Measurements from ENCODE around the gene RPL27. TPM values are rescaled to one million over a fixed set of nuclear protein-coding genes. Genes with fewer than 3 reads are reported as not detected.

Gene RPL27
- total RNA-seq, 2 donors from 2014 or later = 571 to 1,082 TPM

DNA sequence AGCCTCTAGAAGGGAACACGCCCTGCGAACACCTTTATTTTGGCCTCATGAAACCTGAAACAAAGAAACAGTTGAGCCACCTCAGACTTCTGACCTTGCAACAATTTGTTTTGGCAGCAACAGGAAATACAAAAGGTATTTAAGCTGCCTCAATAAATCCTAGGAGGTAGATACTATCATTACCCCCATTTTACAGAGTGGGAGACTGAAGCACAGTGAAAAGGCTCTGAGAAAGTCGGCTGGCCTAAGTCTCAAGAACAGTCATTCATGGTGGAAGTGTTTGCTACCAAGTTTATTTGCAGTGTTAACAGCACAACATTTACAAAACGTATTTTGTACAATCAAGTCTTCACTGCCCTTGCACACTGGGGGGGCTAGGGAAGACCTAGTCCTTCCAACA lies 45.8 kb downstream of the RPL27 start:
- Histone ChIP-seq H3K9me3 (no peaks in the 10 kb centered on the region), H3K4me1 (replicated peaks) (no peaks in the 10 kb centered on the region), H3K27me3 (replicated peaks; ENCODE audit: insufficient read depth) (no peaks in the 10 kb centered on the region), H3K4me3 (no peak overlapping the region), H3K27ac (no peak overlapping the region), H3K36me3 (no peaks in the 10 kb centered on the region)
- intact Hi-C loops (cut with DNase I) = no loop called here
- TF ChIP-seq POLR2A (IDR thresholded peaks at IDR 0.05) (no peak), POLR2AphosphoS5 (IDR thresholded peaks at IDR 0.05) (no peak)
- TF ChIP-seq, protein P1, sequence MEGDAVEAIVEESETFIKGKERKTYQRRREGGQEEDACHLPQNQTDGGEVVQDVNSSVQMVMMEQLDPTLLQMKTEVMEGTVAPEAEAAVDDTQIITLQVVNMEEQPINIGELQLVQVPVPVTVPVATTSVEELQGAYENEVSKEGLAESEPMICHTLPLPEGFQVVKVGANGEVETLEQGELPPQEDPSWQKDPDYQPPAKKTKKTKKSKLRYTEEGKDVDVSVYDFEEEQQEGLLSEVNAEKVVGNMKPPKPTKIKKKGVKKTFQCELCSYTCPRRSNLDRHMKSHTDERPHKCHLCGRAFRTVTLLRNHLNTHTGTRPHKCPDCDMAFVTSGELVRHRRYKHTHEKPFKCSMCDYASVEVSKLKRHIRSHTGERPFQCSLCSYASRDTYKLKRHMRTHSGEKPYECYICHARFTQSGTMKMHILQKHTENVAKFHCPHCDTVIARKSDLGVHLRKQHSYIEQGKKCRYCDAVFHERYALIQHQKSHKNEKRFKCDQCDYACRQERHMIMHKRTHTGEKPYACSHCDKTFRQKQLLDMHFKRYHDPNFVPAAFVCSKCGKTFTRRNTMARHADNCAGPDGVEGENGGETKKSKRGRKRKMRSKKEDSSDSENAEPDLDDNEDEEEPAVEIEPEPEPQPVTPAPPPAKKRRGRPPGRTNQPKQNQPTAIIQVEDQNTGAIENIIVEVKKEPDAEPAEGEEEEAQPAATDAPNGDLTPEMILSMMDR (IDR thresholded peaks at IDR 0.05) = no peak
- no peak for DNase-seq (ENCODE audit: low spot score)
- WGBS = 68% methylated on average over 4 of the region's 4 CpGs

DNA sequence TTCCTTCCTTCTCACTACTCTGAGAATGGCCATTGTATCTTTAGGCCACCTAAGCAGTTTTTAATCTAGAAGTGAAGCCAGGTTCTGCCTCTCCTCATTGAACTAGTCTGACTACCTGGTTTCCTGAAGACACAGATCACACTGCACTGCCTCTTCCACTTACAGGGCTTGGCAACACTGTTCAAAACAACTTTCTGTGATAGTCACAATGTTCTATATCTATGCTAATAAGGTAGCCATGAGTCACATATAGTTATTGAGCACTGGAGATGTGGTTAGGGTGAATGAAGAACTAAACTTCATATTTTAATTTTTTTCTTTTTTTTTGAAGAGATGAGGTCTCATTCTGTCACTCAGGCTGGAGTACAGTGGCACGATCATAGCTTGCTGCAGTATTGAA lies 53.8 kb downstream of the RPL27 start:
- Histone ChIP-seq H3K27ac (no peak overlapping the region), H3K27me3 (replicated peaks; ENCODE audit: insufficient read depth) (no peaks in the 10 kb centered on the region), H3K9me3 (no peaks in the 10 kb centered on the region), H3K4me1 (replicated peaks) (no peaks in the 10 kb centered on the region), H3K4me3 (no peak overlapping the region), H3K36me3 (no peaks in the 10 kb centered on the region)
- intact Hi-C loops (cut with DNase I) = no loop called here
- no peak for DNase-seq (ENCODE audit: low spot score)
- 100% methylated on average over 1 of the region's 1 CpG for WGBS
- no peak for TF ChIP-seq POLR2A (IDR thresholded peaks at IDR 0.05)
- TF ChIP-seq POLR2AphosphoS5 (IDR thresholded peaks at IDR 0.05) = no peak
- TF ChIP-seq, protein P1 (IDR thresholded peaks at IDR 0.05) = no peak

Small RNAs within 50 kb of the gene (small RNA-seq; reads per million reads assigned to genes)
- 0 reads per million in 2 donors for gene AARSD1

Other genes starting within 250 kb of the RPL27 start
- gene RAMP2, start 237.2 kb upstream of the RPL27 start, total RNA-seq = 10 to 100 TPM; 16.3 TPM
- gene VPS25, start 225.0 kb upstream of the RPL27 start, total RNA-seq = 10 to 100 TPM; 57.4 to 91.8 TPM
- 10 to 100 TPM; 24.7 to 28.9 TPM for gene WNK4, start 217.8 kb upstream of the RPL27 start, total RNA-seq
- gene COA3, start 199.7 kb upstream of the RPL27 start, total RNA-seq = 100 to 1,000 TPM in 1 of 2 donors, 10 to 100 TPM in 1; 70.4 to 167 TPM
- 1 to 10 TPM; 1.4 to 7.7 TPM for gene CNTD1, start 199.6 kb upstream of the RPL27 start, total RNA-seq
- 100 to 1,000 TPM in 1 of 2 donors, 10 to 100 TPM in 1; 93.9 to 139 TPM for gene BECN1, start 174.1 kb upstream of the RPL27 start, total RNA-seq
- 10 to 100 TPM; 68.5 to 71.1 TPM for gene PSME3, start 165.0 kb upstream of the RPL27 start, total RNA-seq
- gene AOC2, start 153.8 kb upstream of the RPL27 start, total RNA-seq = 1 to 10 TPM in 1 of 2 donors, under 1 TPM in 1; 0.27 to 4.9 TPM
- 10 to 100 TPM; 20.7 to 57.7 TPM for gene AOC3, start 147.2 kb upstream of the RPL27 start, total RNA-seq
- gene G6PC1, start 97.6 kb upstream of the RPL27 start, total RNA-seq = not detected
- gene AARSD1, start 34.0 kb upstream of the RPL27 start, total RNA-seq = 10 to 100 TPM; 34.2 to 48.4 TPM
- gene PTGES3L, start 18.3 kb upstream of the RPL27 start, total RNA-seq = 1 to 10 TPM; 3.4 to 3.9 TPM
- gene RUNDC1, start 17.9 kb upstream of the RPL27 start, total RNA-seq = 10 to 100 TPM; 26.7 to 28.5 TPM
- 10 to 100 TPM; 35.6 to 40.1 TPM for gene IFI35, start 8.4 kb downstream of the RPL27 start, total RNA-seq
- 100 to 1,000 TPM in 1 of 2 donors, 10 to 100 TPM in 1; 89.1 to 255 TPM for gene VAT1, start 24.0 kb downstream of the RPL27 start, total RNA-seq
- gene RND2, start 26.8 kb downstream of the RPL27 start, total RNA-seq = 1 to 10 TPM; 1.6 to 4.3 TPM
- 10 to 100 TPM in 1 of 2 donors, 1 to 10 TPM in 1; 9.1 to 12.8 TPM for gene BRCA1, start 126.9 kb downstream of the RPL27 start, total RNA-seq
- gene NBR1, start 172.8 kb downstream of the RPL27 start, total RNA-seq = 100 to 1,000 TPM; 120 to 156 TPM
- gene TMEM106A, start 213.5 kb downstream of the RPL27 start, total RNA-seq = 1 to 10 TPM; 2.6 to 8.0 TPM
- gene CCDC200, start 230.2 kb downstream of the RPL27 start, total RNA-seq = 1 to 10 TPM in 1 of 2 donors, not detected in 1; 2.7 TPM
- not detected for gene RNU2-1, start 235.6 kb downstream of the RPL27 start, total RNA-seq